BJ (cell line): ENCODE data around the gene GNAS-AS1. TPM values are rescaled to one million over a fixed set of nuclear protein-coding genes. Genes with fewer than 3 reads are reported as not detected.

ENCODE experiments used
- CTCF ChIA-PET: fragments of 350-600 bp; formaldehyde crosslinking; extraction: SDS; loops from one replicate; lab custom pipeline; 2021; ENCODE audit warnings: antibody characterized with exemption, inconsistent platforms; lab: Yijun Ruan, JAX
- POLR2A ChIA-PET: fragments of 300-600 bp; sonication (Branson Sonifier 250); formaldehyde crosslinking; extraction: SDS; loops from one replicate; lab custom pipeline; 2021; ENCODE audit warnings: antibody characterized with exemption; lab: Charles Lee
- DNase-seq: peaks from one replicate; pipeline ENCODE4 v3.0.0-alpha.2; 2011; ENCODE audit warnings: low read depth
- H3K27me3 ChIP-seq: 2 replicates; pipeline ENCODE4 v1.6.0; 2011; ENCODE audit warnings: low read length; ENCODE audit not compliant: control insufficient read depth, insufficient read depth
- H3K36me3 ChIP-seq: 2 replicates; pipeline ENCODE4 v1.5.1; 2011; ENCODE audit warnings: low read length; ENCODE audit not compliant: control insufficient read depth, insufficient read depth
- H3K4me3 ChIP-seq: 2 replicates; pipeline ENCODE4 v1.5.1; 2011; ENCODE audit warnings: low read depth, mild to moderate bottlenecking, control low read depth, low read length
- polyA plus RNA-seq: library from polyadenylated mRNA; depleted of rRNA; stranded (reverse); fragments of >200 nt; gene quantifications from 2 replicates; pipeline ENCODE4 v1.2.3, GENCODE V29; 2011
- TF ChIP-seq, protein P1 (sequence below): IDR thresholded peaks from 2 replicates; pipeline ENCODE4 v1.5.1; 2011; ENCODE audit warnings: low read depth, mild to moderate bottlenecking, control low read depth, inconsistent platforms, low read length, moderate library complexity; ENCODE audit not compliant: insufficient read depth

Gene GNAS-AS1
- polyA plus RNA-seq, 1 experiment: 0.45 TPM

DNA sequence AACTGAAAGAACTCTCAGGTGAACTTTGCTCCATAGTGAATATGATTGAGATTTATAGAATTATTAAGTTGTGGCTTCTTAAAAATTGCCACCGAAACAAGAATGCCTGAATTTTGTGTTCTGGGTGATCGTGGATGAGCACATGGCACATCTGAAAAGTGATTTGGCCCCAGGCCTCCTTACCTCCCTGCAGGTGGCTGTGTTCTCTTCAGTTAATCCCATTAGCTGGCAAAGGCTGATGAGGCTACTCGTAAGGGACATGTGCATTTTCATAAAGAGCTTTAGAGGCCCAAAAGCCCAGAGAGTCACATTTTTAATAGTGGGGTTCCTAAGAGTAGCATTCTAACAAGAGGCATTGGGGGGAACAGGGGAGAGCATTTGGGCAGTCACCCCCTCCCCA, 24.4 kb upstream of the GNAS-AS1 start:
- TF ChIP-seq, protein P1, sequence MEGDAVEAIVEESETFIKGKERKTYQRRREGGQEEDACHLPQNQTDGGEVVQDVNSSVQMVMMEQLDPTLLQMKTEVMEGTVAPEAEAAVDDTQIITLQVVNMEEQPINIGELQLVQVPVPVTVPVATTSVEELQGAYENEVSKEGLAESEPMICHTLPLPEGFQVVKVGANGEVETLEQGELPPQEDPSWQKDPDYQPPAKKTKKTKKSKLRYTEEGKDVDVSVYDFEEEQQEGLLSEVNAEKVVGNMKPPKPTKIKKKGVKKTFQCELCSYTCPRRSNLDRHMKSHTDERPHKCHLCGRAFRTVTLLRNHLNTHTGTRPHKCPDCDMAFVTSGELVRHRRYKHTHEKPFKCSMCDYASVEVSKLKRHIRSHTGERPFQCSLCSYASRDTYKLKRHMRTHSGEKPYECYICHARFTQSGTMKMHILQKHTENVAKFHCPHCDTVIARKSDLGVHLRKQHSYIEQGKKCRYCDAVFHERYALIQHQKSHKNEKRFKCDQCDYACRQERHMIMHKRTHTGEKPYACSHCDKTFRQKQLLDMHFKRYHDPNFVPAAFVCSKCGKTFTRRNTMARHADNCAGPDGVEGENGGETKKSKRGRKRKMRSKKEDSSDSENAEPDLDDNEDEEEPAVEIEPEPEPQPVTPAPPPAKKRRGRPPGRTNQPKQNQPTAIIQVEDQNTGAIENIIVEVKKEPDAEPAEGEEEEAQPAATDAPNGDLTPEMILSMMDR: no peak
- CTCF ChIA-PET: interaction anchor here (0.9 to 1.2 kb wide), 3 partner anchors 347 to 350 kb away, joined by 3 read pairs; no protein-coding TSS in a partner anchor
- no peak for DNase-seq
- POLR2A ChIA-PET: no interaction called here
- no peaks in the 10 kb centered on the region for H3K36me3 ChIP-seq
- no peaks in the 10 kb centered on the region for H3K27me3 ChIP-seq
- no peak overlapping the region for H3K4me3 ChIP-seq

DNA sequence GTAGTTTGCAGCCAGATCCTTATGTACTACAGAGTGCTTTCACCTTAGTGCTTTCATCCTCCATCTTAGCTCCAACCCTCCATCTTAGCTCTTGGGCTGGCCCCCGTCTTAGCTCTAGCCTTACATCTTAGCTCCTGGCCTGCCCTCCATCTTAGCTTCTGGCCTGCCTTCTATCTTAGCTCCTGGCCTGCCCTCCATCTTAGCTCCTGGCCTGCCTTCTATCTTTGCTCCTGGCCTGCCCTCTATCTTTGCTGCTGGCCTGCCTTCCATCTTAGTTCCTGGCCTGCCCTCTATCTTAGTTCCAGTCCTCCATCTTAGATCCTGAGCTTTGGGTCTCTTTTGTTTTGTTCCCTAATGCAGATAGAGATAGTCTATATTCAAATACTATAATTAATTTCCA, 23.8 kb upstream of the GNAS-AS1 start:
- ChIA-PET POLR2A (no interaction called here), CTCF (interaction anchor here (0.7 to 1.2 kb wide), 4 partner anchors 347 to 612 kb away, joined by 3 read pairs; no protein-coding TSS in a partner anchor)
- no peaks in the 10 kb centered on the region for H3K36me3 ChIP-seq
- no peak for DNase-seq
- H3K27me3 ChIP-seq: no peaks in the 10 kb centered on the region
- TF ChIP-seq, protein P1: no peak
- no peak overlapping the region for H3K4me3 ChIP-seq

DNA sequence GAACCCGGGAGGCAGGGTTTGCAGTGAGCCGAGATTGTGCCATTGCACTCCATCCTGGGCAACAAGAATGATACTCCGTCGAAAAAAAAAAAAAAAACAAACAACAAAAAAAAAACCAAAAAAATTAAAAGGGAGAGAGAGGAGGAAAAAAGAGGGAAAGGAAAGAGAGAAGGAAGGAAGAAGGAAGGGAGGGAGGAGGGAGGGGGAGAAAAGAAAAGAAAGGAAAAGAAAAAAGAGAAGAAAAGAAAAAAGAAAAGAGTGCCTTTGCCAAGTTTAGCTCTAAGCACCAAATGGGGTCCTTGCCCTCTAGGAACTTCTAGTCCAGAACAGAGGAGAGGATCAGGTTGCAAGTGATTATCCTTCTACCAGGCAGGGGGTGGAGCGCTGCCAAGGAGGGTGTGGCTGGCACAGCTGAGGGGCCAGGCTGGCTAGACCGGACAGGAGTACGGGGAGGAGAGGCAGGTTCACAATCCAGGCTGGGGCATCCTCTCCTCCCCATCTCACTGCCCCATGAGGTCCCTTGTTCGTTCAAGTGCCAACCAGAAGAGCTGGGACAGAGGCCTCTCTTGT, 20.9 kb upstream of the GNAS-AS1 start:
- DNase-seq: no peak
- no peaks in the 10 kb centered on the region for H3K36me3 ChIP-seq
- peaks cover 6% of the 10 kb centered on the region; the same call in 1 of the 2 replicates for H3K27me3 ChIP-seq
- ChIA-PET POLR2A (no interaction called here), CTCF (interaction anchor here (0.7 to 2.8 kb wide), 9 partner anchors 10 to 358 kb away, joined by 3 to 31 read pairs (median 4); no protein-coding TSS in a partner anchor)
- TF ChIP-seq, protein P1: no peak
- no peak overlapping the region for H3K4me3 ChIP-seq

DNA sequence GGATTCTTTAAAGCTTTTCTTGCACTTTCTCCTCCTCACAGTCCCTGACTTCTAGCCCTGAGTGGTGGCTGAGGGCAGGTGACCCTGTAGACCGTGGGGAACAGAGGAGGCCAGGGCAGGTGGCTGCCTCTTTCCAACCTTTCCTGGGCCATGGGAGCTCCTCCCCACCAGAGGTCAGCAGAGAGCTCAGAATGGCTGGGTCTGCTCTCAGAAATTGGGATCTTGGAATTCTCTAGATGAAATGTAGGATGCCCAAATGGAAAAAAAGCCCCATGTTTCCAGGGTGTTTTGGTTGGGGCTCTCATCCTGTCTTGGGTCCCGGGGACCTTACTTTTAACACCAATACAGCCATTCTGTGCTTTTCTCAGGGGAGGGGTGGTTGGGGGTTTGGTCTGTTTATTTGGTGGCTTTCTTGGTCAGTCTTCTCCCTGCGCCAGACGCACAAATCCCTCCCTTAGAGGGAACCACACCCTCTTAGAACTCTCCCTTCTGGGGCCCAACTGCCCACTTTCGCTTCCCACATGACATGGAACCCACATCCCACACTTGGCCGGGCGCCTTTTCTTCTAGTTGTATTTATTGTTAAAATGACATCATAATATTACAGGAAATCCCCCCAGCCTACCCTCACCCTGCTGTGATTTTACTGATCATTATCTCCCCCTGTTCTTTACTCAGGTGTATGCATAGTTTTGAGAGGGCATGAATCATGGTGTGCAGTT, 19.8 kb upstream of the GNAS-AS1 start:
- Histone ChIP-seq H3K4me3 (no peak overlapping the region), H3K36me3 (no peaks in the 10 kb centered on the region), H3K27me3 (peaks cover 13% of the 10 kb centered on the region)
- TF ChIP-seq, protein P1: peak; percentile 95
- POLR2A ChIA-PET: interaction anchor here (0.6 kb wide), 1 partner anchor 337 kb away, joined by 4 read pairs; no protein-coding TSS in a partner anchor
- DNase-seq: no peak
- CTCF ChIA-PET: interaction anchor here (0.6 to 2.8 kb wide), 29 partner anchors 9 to 633 kb away, joined by 3 to 31 read pairs (median 4); partner anchors contain the start of gene ATP5F1E

DNA sequence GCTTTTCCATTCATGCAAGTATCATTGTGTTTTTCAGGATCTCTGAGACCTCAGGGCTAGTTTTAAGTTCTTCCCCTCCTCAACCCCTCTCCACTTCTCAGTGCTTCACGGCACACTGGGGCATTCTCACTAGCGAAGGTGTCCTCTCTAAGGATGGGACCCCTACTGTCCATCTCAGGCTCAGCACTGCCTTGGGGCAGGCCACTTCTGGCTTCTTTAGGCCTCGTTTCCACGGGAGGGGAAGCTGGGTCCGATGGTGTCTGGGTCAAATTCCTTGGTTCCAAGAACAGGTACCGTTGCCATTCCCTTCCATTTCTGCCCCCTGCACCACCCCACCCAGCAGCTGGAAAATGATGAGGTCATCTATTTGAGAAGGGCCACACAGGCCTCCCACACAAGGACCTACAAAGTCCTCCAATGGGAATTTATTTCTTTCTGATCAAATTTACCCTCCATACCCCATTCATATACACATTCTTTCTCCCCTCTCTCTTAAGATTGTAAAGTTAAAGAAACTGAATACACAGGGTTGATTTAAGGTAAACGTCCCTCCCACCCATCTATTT, 19.0 kb upstream of the GNAS-AS1 start:
- Histone ChIP-seq H3K4me3 (no peak overlapping the region), H3K36me3 (no peaks in the 10 kb centered on the region), H3K27me3 (peaks cover 13% of the 10 kb centered on the region)
- CTCF ChIA-PET: interaction anchor here (0.8 to 2.8 kb wide), 29 partner anchors 10 to 632 kb away, joined by 3 to 31 read pairs (median 4); partner anchors contain the start of genes ATP5F1E and GNAS
- no peak for DNase-seq
- TF ChIP-seq, protein P1: no peak
- POLR2A ChIA-PET: interaction anchor here (0.6 kb wide), 1 partner anchor 338 kb away, joined by 4 read pairs; no protein-coding TSS in a partner anchor
